22Rv1 (cell line): ENCODE data around the gene OR6Q1.

Source experiments
- H3K27ac ChIP-seq: fragments of 450-650 bp; 2 replicates; pipeline ENCODE4 v1.5.1; 2017
- CTCF ChIP-seq: fragments of 450-650 bp; IDR thresholded peaks from 2 replicates; pipeline ENCODE4 v1.5.1; 2017; ENCODE audit warnings: mild to moderate bottlenecking
- ZFX ChIP-seq: fragments of 450-650 bp; IDR thresholded peaks from 2 replicates; pipeline ENCODE4 v1.6.1; 2017; ENCODE audit warnings: antibody characterized with exemption, borderline replicate concordance

Gene OR6Q1

GRCh38 chr11:58028687-58029411 is 1.9 kb upstream of the OR6Q1 start:
- no peak overlapping the region for H3K27ac ChIP-seq
- TF ChIP-seq ZFX: no peak
- no peak for TF ChIP-seq CTCF

- no peak overlapping the region for H3K27ac ChIP-seq
Observed at GRCh38 chr11:58034471-58034870, 3.7 kb downstream of the OR6Q1 start.

GRCh38 chr11:58039589-58039988 is 8.8 kb downstream of the OR6Q1 start:
- TF ChIP-seq ZFX: no peak
- no peak for TF ChIP-seq CTCF

More at GRCh38 chr11:58034471-58034870, 3.7 kb downstream of the OR6Q1 start:
- TF ChIP-seq CTCF: no peak
- no peak for TF ChIP-seq ZFX

GRCh38 chr11:58043379-58043778 is 12.6 kb downstream of the OR6Q1 start:
- no peak overlapping the region for H3K27ac ChIP-seq
- TF ChIP-seq ZFX (no peak), CTCF (no peak)

More at GRCh38 chr11:58039589-58039988, 8.8 kb downstream of the OR6Q1 start:
- no peak overlapping the region for H3K27ac ChIP-seq

GRCh38 chr11:58046231-58046630 is 15.5 kb downstream of the OR6Q1 start:
- H3K27ac ChIP-seq: no peak overlapping the region
- TF ChIP-seq CTCF: no peak
- TF ChIP-seq ZFX: no peak

- TF ChIP-seq CTCF (no peak), ZFX (no peak)
- H3K27ac ChIP-seq: no peak overlapping the region
Observed at GRCh38 chr11:58047818-58048217, 17.1 kb downstream of the OR6Q1 start.

GRCh38 chr11:58055806-58056401 is 25.2 kb downstream of the OR6Q1 start:
- H3K27ac ChIP-seq: no peak overlapping the region
- TF ChIP-seq ZFX (no peak), CTCF (no peak)
